Lower leg skin (tissue), 3 donors: ENCODE measurements around the gene PAXX.

Experiments
- POLR2A ChIP-seq, 2 donors: fragments of 450-650 bp; IDR thresholded peaks; one replicate each; pipeline ENCODE4 v1.6.1; 2016 to 2017; ENCODE audit warnings: antibody characterized with exemption in 2 of 2, mild to moderate bottlenecking in 1 of 2, moderate library complexity in 1 of 2
- TF ChIP-seq, protein P1 (sequence below), 3 donors: fragments of 450-650 bp; IDR thresholded peaks; one replicate each; pipeline ENCODE4 v1.5.1; 2016; ENCODE audit warnings: antibody characterized with exemption in 3 of 3, mild to moderate bottlenecking in 3 of 3, moderate library complexity in 2 of 3

DNA sequence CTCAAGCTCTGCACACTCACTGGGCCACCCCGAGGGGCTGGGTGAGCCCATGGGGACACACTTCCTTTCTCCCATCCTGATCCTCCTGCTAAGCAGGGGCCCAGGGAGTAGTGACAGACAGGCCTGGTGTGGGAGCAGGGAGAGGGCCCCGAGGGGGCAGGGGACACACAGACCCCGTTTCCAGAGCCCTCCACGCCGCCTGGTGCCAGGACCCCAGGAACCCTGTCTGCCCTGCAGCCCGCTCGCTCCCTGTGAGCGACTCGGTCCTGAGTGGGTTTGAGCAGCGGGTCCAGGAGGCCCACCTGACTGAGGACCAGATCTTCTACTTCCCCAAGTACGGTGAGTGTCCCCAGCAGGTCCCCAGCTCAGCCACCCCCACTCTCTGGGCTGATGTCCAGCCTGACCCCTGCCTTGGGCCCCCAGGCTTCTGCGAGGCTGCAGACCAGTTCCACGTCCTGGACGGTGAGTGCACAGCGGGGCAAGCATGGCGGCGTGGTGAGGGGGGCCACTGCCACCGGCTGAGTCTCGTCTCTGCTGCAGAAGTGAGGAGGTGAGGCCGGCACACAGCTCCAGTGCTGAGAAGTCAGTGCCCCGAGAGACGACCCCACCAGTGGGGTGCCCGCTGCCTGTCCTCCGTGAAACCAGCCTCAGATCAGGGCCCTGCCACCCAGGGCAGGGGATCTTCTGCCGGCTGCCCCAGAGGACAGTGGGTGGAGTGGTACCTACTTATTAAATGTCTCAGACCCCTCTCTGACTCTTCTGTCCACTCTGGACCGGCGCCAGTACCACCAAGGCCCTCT, 45.8 kb upstream of the PAXX start:
- TF ChIP-seq, protein P1, sequence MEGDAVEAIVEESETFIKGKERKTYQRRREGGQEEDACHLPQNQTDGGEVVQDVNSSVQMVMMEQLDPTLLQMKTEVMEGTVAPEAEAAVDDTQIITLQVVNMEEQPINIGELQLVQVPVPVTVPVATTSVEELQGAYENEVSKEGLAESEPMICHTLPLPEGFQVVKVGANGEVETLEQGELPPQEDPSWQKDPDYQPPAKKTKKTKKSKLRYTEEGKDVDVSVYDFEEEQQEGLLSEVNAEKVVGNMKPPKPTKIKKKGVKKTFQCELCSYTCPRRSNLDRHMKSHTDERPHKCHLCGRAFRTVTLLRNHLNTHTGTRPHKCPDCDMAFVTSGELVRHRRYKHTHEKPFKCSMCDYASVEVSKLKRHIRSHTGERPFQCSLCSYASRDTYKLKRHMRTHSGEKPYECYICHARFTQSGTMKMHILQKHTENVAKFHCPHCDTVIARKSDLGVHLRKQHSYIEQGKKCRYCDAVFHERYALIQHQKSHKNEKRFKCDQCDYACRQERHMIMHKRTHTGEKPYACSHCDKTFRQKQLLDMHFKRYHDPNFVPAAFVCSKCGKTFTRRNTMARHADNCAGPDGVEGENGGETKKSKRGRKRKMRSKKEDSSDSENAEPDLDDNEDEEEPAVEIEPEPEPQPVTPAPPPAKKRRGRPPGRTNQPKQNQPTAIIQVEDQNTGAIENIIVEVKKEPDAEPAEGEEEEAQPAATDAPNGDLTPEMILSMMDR (IDR thresholded peaks at IDR 0.05), result no peak
- TF ChIP-seq POLR2A (IDR thresholded peaks at IDR 0.05), result no peak
